HL-60 (cell line): ENCODE measurements around the gene CHTF8.

Experiments used
- GABPA ChIP-seq: IDR thresholded peaks from 2 replicates; pipeline ENCODE4 v1.6.1; 2012; ENCODE audit warnings: low read depth
- POLR2AphosphoS5 ChIP-seq: IDR thresholded peaks from 2 replicates; pipeline ENCODE4 v1.6.1; 2012; ENCODE audit warnings: low read depth
- SPI1 ChIP-seq: IDR thresholded peaks from 2 replicates; pipeline ENCODE4 v1.6.1; 2012; ENCODE audit warnings: low read depth, mild to moderate bottlenecking, borderline replicate concordance
- TF ChIP-seq, protein P1 (sequence below): IDR thresholded peaks from one replicate; pipeline ENCODE4 v1.5.1; 2011; ENCODE audit warnings: low read length, control low read depth, inconsistent platforms; ENCODE audit not compliant: insufficient read depth
- TF ChIP-seq, protein P2 (sequence below): IDR thresholded peaks from 2 replicates; pipeline ENCODE4 v1.6.1; 2012; ENCODE audit warnings: low read depth; ENCODE audit not compliant: insufficient replicate concordance

DNA sequence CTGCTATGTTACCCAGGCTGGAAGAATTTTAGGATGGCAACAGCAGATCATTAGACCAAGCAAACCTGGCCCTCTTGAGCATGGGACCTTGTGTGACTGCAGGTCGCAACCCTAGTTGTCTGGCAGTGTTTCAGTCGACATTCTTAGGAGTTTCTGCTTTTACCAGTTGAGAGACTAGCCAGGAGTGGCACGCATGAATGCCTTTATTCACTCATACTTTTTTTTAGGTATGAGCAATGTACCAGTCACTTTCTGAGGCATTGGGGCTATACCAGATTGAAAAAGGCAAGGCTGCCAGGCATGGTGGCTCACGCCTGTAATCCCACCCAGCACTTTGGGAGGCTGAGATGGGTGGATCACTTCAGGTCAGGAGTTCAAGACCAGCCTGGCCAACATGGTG, 55.1 kb downstream of the CHTF8 start:
- TF ChIP-seq, protein P1, sequence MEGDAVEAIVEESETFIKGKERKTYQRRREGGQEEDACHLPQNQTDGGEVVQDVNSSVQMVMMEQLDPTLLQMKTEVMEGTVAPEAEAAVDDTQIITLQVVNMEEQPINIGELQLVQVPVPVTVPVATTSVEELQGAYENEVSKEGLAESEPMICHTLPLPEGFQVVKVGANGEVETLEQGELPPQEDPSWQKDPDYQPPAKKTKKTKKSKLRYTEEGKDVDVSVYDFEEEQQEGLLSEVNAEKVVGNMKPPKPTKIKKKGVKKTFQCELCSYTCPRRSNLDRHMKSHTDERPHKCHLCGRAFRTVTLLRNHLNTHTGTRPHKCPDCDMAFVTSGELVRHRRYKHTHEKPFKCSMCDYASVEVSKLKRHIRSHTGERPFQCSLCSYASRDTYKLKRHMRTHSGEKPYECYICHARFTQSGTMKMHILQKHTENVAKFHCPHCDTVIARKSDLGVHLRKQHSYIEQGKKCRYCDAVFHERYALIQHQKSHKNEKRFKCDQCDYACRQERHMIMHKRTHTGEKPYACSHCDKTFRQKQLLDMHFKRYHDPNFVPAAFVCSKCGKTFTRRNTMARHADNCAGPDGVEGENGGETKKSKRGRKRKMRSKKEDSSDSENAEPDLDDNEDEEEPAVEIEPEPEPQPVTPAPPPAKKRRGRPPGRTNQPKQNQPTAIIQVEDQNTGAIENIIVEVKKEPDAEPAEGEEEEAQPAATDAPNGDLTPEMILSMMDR = no peak
- TF ChIP-seq, protein P2, sequence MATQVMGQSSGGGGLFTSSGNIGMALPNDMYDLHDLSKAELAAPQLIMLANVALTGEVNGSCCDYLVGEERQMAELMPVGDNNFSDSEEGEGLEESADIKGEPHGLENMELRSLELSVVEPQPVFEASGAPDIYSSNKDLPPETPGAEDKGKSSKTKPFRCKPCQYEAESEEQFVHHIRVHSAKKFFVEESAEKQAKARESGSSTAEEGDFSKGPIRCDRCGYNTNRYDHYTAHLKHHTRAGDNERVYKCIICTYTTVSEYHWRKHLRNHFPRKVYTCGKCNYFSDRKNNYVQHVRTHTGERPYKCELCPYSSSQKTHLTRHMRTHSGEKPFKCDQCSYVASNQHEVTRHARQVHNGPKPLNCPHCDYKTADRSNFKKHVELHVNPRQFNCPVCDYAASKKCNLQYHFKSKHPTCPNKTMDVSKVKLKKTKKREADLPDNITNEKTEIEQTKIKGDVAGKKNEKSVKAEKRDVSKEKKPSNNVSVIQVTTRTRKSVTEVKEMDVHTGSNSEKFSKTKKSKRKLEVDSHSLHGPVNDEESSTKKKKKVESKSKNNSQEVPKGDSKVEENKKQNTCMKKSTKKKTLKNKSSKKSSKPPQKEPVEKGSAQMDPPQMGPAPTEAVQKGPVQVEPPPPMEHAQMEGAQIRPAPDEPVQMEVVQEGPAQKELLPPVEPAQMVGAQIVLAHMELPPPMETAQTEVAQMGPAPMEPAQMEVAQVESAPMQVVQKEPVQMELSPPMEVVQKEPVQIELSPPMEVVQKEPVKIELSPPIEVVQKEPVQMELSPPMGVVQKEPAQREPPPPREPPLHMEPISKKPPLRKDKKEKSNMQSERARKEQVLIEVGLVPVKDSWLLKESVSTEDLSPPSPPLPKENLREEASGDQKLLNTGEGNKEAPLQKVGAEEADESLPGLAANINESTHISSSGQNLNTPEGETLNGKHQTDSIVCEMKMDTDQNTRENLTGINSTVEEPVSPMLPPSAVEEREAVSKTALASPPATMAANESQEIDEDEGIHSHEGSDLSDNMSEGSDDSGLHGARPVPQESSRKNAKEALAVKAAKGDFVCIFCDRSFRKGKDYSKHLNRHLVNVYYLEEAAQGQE = no peak
- TF ChIP-seq POLR2AphosphoS5 (no peak), SPI1 (no peak), GABPA (no peak)
